ENCODE results near the gene NKX2-3. TPM values are rescaled to one million over a fixed set of nuclear protein-coding genes. Genes with fewer than 3 reads are reported as not detected.

NKX2-3 gene
- total RNA-seq, 1 donor from 2014 or later: not detected

DNA sequence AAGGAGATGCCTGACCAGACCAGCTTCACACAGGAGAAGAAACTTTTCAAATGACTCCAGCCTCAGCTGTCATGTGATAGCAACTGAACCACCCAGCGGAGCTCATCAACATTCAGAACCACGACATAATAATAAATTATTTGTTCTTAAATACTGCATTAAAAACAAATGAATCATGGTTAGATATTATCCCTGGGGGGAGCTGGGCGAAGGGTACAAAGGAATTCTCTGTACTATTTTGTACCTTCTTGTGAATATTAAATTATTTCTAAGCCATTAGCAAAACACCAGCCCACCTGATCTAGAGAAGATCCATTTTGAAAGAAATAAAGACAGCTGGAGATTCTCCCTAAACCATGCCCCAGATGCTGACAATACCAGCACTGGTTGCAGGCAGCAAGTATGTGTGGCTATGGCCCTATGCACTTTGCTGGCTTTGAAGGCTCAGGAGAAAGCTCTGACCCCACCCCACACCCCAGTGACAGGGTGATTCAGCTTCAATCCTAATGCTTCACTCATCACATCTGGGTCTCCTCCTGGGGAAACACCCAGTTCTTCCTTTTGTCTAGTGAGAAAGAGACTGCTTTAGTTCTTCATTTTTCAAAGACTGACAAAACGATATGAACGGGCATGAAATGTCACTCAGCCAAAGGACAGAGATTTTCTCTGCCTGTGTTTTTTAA lies 45.5 kb upstream of the NKX2-3 start:
- Histone ChIP-seq H3K27me3 (ENCODE audit: insufficient read depth, low read length) (peaks cover 8% of the 10 kb centered on the region), H3K79me2 (ENCODE audit: insufficient read depth, low read length) (no peaks in the 10 kb centered on the region), H3K36me3 (ENCODE audit: insufficient read depth, low read length) (no peaks in the 10 kb centered on the region), H3K9ac (ENCODE audit: low read length) (no peak overlapping the region), H3K4me1 (ENCODE audit: insufficient read depth, low read length) (no peaks in the 10 kb centered on the region), H2AFZ (ENCODE audit: low read depth, low read length) (no peak overlapping the region), H3K27ac (ENCODE audit: low read depth, low read length) (no peak overlapping the region), H3K4me2 (ENCODE audit: low read length) (no peak overlapping the region), H3K9me3 (ENCODE audit: insufficient read depth, low read depth, low read length) (no peaks in the 10 kb centered on the region), H4K20me1 (ENCODE audit: insufficient read depth, low read length) (no peaks in the 10 kb centered on the region), H3K4me3 (ENCODE audit: insufficient read depth, low read depth, low read length) (no peak overlapping the region)
- Mint-ChIP-seq H3K9me3 (ENCODE audit: unreplicated experiment) (peaks cover 1% of the 10 kb centered on the region), H3K4me3 (ENCODE audit: unreplicated experiment) (no peak overlapping the region), H3K27me3 (ENCODE audit: low read depth, unreplicated experiment) (peaks cover 69% of the 10 kb centered on the region), H3K36me3 (ENCODE audit: low read depth, unreplicated experiment) (no peaks in the 10 kb centered on the region), H3K27ac (ENCODE audit: unreplicated experiment) (no peak overlapping the region), H3K4me1 (ENCODE audit: low read depth, unreplicated experiment) (no peaks in the 10 kb centered on the region)
- no peak for TF ChIP-seq EZH2 (IDR thresholded peaks at IDR 0.05; ENCODE audit: insufficient read depth, low read length)
- FAIRE-seq (no peak), DNase-seq (ENCODE audit: low read depth) (no peak)

DNA sequence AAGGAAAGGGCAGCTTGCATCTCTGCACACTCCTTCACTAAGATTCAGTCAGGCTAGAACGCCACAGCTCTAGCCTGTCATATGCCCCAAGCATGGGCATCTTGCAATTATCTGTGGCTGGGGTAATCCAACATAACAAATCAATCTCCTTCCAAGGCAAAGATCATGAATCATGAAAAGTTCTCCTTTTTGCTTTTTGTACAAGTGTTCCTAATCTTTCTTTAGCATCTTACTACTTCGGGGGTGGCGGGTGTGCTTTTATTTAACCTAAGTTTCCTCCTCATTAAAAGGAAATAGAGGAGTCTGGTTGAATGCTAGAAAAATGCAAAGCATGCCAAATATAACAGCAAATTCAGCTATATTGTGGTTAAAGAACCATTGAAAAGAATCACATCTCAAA lies 43.5 kb upstream of the NKX2-3 start:
- H3K4me1 Mint-ChIP-seq (ENCODE audit: low read depth, unreplicated experiment): no peaks in the 10 kb centered on the region
- H3K27me3 ChIP-seq (ENCODE audit: insufficient read depth, low read length): peaks cover 8% of the 10 kb centered on the region
- no peak overlapping the region for H2AFZ ChIP-seq (ENCODE audit: low read depth, low read length)

DNA sequence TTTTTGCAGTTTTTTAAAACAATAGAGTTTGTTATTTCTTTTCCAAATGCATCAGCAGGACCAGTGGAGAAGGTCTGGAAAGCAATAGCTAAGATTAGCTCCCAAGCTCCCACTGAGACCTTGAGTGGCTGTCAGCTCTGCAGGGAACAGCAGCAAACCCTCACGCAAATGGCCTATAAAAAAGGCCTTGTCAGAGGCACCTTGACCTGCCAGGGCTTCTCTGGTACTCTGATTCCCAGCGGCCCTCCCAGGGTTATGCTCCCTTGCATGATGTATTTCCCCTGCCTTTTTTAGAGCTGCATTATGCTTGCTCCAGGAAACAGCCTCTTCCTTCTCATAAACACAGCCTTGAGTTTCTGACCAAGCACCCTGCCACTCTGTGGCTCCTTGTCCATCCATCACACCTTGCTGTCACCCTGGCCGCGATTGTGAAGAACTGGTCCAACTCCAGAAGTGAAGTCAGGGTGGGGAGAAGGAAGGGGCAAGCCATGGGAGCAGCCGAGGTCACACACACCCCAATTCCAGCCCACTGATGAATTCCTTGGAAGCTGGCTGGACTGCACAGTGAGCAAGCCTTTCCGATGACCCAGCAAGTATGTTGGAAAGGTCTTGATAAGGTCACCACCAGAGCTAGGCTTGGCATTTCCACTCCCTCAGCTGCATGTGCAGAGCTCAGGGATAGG lies 35.3 kb upstream of the NKX2-3 start:
- TF ChIP-seq, protein P1, sequence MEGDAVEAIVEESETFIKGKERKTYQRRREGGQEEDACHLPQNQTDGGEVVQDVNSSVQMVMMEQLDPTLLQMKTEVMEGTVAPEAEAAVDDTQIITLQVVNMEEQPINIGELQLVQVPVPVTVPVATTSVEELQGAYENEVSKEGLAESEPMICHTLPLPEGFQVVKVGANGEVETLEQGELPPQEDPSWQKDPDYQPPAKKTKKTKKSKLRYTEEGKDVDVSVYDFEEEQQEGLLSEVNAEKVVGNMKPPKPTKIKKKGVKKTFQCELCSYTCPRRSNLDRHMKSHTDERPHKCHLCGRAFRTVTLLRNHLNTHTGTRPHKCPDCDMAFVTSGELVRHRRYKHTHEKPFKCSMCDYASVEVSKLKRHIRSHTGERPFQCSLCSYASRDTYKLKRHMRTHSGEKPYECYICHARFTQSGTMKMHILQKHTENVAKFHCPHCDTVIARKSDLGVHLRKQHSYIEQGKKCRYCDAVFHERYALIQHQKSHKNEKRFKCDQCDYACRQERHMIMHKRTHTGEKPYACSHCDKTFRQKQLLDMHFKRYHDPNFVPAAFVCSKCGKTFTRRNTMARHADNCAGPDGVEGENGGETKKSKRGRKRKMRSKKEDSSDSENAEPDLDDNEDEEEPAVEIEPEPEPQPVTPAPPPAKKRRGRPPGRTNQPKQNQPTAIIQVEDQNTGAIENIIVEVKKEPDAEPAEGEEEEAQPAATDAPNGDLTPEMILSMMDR (IDR thresholded peaks at IDR 0.05; ENCODE audit: insufficient read depth, low read depth, low read length): no peak
- no peak for TF ChIP-seq EZH2 (IDR thresholded peaks at IDR 0.05; ENCODE audit: insufficient read depth, low read length)
- H3K27ac Mint-ChIP-seq (ENCODE audit: unreplicated experiment): no peak overlapping the region
- FAIRE-seq (no peak), DNase-seq (ENCODE audit: low read depth) (no peak)
- Histone ChIP-seq H3K27me3 (ENCODE audit: insufficient read depth, low read length) (peaks cover 5% of the 10 kb centered on the region), H4K20me1 (ENCODE audit: insufficient read depth, low read length) (no peaks in the 10 kb centered on the region), H3K4me2 (ENCODE audit: low read length) (no peak overlapping the region), H3K9ac (ENCODE audit: low read length) (no peak overlapping the region), H3K36me3 (ENCODE audit: insufficient read depth, low read length) (no peaks in the 10 kb centered on the region), H3K9me3 (ENCODE audit: insufficient read depth, low read depth, low read length) (no peaks in the 10 kb centered on the region), H3K4me1 (ENCODE audit: insufficient read depth, low read length) (no peaks in the 10 kb centered on the region), H3K79me2 (ENCODE audit: insufficient read depth, low read length) (no peaks in the 10 kb centered on the region), H3K27ac (ENCODE audit: low read depth, low read length) (no peak overlapping the region), H2AFZ (ENCODE audit: low read depth, low read length) (no peak overlapping the region), H3K4me3 (ENCODE audit: insufficient read depth, low read depth, low read length) (no peak overlapping the region)
- no peaks in the 10 kb centered on the region for H3K36me3 Mint-ChIP-seq (ENCODE audit: low read depth, unreplicated experiment)
- peaks cover 49% of the 10 kb centered on the region for H3K27me3 Mint-ChIP-seq (ENCODE audit: low read depth, unreplicated experiment)
- H3K4me3 Mint-ChIP-seq (ENCODE audit: unreplicated experiment): no peak overlapping the region
- H3K4me1 Mint-ChIP-seq (ENCODE audit: low read depth, unreplicated experiment): no peaks in the 10 kb centered on the region
- H3K9me3 Mint-ChIP-seq (ENCODE audit: unreplicated experiment): peaks cover 10% of the 10 kb centered on the region

More for the DNA sequence above, 43.5 kb upstream of the NKX2-3 start:
- Histone ChIP-seq H3K4me3 (ENCODE audit: insufficient read depth, low read depth, low read length) (no peak overlapping the region), H3K27ac (ENCODE audit: low read depth, low read length) (no peak overlapping the region), H3K4me2 (ENCODE audit: low read length) (no peak overlapping the region), H4K20me1 (ENCODE audit: insufficient read depth, low read length) (no peaks in the 10 kb centered on the region), H3K79me2 (ENCODE audit: insufficient read depth, low read length) (no peaks in the 10 kb centered on the region), H3K9me3 (ENCODE audit: insufficient read depth, low read depth, low read length) (no peaks in the 10 kb centered on the region), H3K36me3 (ENCODE audit: insufficient read depth, low read length) (no peaks in the 10 kb centered on the region), H3K4me1 (ENCODE audit: insufficient read depth, low read length) (no peaks in the 10 kb centered on the region), H3K9ac (ENCODE audit: low read length) (no peak overlapping the region)
- peaks cover 4% of the 10 kb centered on the region for H3K9me3 Mint-ChIP-seq (ENCODE audit: unreplicated experiment)
- H3K4me3 Mint-ChIP-seq (ENCODE audit: unreplicated experiment): no peak overlapping the region
- H3K36me3 Mint-ChIP-seq (ENCODE audit: low read depth, unreplicated experiment): no peaks in the 10 kb centered on the region
- no peak for FAIRE-seq
- DNase-seq (ENCODE audit: low read depth): no peak
- H3K27ac Mint-ChIP-seq (ENCODE audit: unreplicated experiment): no peak overlapping the region
- H3K27me3 Mint-ChIP-seq (ENCODE audit: low read depth, unreplicated experiment): peaks cover 66% of the 10 kb centered on the region
- TF ChIP-seq EZH2 (IDR thresholded peaks at IDR 0.05; ENCODE audit: insufficient read depth, low read length): no peak
- TF ChIP-seq, protein P1 (IDR thresholded peaks at IDR 0.05; ENCODE audit: insufficient read depth, low read depth, low read length): no peak

Measured in astrocyte (in vitro differentiated cells and primary cell).